GM18909 (cell line): ENCODE measurements around the gene TMED10.
"Not testable (repeated sequence)": the region's sequence is repeated elsewhere in the genome, so short reads cannot be mapped to it uniquely, and the experiment has no call there.

ENCODE experiments used
- ATAC-seq: cut with Tn5 transposase; IDR thresholded peaks from one replicate; pipeline ENCODE4 v1.9.1; 2021; ENCODE audit warnings: mild to moderate bottlenecking; ENCODE audit not compliant: unreplicated experiment, poor library complexity

TMED10 gene

GRCh38 chr14:75164809-75165208 lies 11.6 kb downstream of the TMED10 start:
- no peak for ATAC-seq

- ATAC-seq = no peak
Measured at GRCh38 chr14:75163677-75164076, 12.7 kb downstream of the TMED10 start.

- ATAC-seq = no peak
Measured at GRCh38 chr14:75162631-75163030, 13.8 kb downstream of the TMED10 start.

- no peak for ATAC-seq
Measured at GRCh38 chr14:75158843-75159614, 17.4 kb downstream of the TMED10 start.

GRCh38 chr14:75156901-75157300 lies 19.5 kb downstream of the TMED10 start:
- no peak for ATAC-seq

GRCh38 chr14:75156111-75156510 lies 20.3 kb downstream of the TMED10 start:
- ATAC-seq = no peak

GRCh38 chr14:75155169-75155568 lies 21.2 kb downstream of the TMED10 start:
- no peak for ATAC-seq

- no peak for ATAC-seq
Measured at GRCh38 chr14:75153295-75153694, 23.1 kb downstream of the TMED10 start.

GRCh38 chr14:75151851-75152250 lies 24.6 kb downstream of the TMED10 start:
- ATAC-seq = no peak

- not testable (repeated sequence) for ATAC-seq
Measured at GRCh38 chr14:75150637-75151036, 25.8 kb downstream of the TMED10 start.

GRCh38 chr14:75150150-75150549 lies 26.3 kb downstream of the TMED10 start:
- no peak for ATAC-seq

GRCh38 chr14:75147423-75148071 lies 28.9 kb downstream of the TMED10 start:
- ATAC-seq = no peak

- no peak for ATAC-seq
Measured at GRCh38 chr14:75144944-75145343, 31.5 kb downstream of the TMED10 start.

- no peak for ATAC-seq
Measured at GRCh38 chr14:75143761-75144527, 32.5 kb downstream of the TMED10 start.

GRCh38 chr14:75142494-75142893 lies 33.9 kb downstream of the TMED10 start:
- no peak for ATAC-seq

GRCh38 chr14:75141967-75142366 lies 34.4 kb downstream of the TMED10 start:
- no peak for ATAC-seq

- ATAC-seq = no peak
Measured at GRCh38 chr14:75141062-75141461, 35.4 kb downstream of the TMED10 start.

- ATAC-seq = no peak
Measured at GRCh38 chr14:75140620-75141019, 35.8 kb downstream of the TMED10 start.

GRCh38 chr14:75139185-75139584 lies 37.2 kb downstream of the TMED10 start:
- ATAC-seq = no peak

- no peak for ATAC-seq
Measured at GRCh38 chr14:75138492-75138891, 37.9 kb downstream of the TMED10 start.

- ATAC-seq = no peak
Measured at GRCh38 chr14:75134644-75135043, 41.8 kb downstream of the TMED10 start.
